GM21737 (cell line): ENCODE results near the gene CACNG8.
"Not testable (repeated sequence)": the region's sequence is repeated elsewhere in the genome, so short reads cannot be mapped to it uniquely, and the experiment has no call there.

Source experiments
- ATAC-seq: cut with Tn5 transposase; IDR thresholded peaks from one replicate; pipeline ENCODE4 v1.9.1; 2021; ENCODE audit warnings: mild to moderate bottlenecking, moderate library complexity; ENCODE audit not compliant: unreplicated experiment

CACNG8 gene

GRCh38 chr19:53962887-53963431 lies at the start of gene CACNG8:
TSS of gene CACNG8 (plus strand) at chr19:53962937.
- ATAC-seq = no peak

- no peak for ATAC-seq
Observed at GRCh38 chr19:53915000-53915399, 47.7 kb upstream of the CACNG8 start.

- ATAC-seq = no peak
Observed at GRCh38 chr19:53916004-53916403, 46.7 kb upstream of the CACNG8 start.

- no peak for ATAC-seq
Observed at GRCh38 chr19:53917356-53917755, 45.4 kb upstream of the CACNG8 start.

- ATAC-seq = no peak
Observed at GRCh38 chr19:53927739-53928138, 35.0 kb upstream of the CACNG8 start.

DNA sequence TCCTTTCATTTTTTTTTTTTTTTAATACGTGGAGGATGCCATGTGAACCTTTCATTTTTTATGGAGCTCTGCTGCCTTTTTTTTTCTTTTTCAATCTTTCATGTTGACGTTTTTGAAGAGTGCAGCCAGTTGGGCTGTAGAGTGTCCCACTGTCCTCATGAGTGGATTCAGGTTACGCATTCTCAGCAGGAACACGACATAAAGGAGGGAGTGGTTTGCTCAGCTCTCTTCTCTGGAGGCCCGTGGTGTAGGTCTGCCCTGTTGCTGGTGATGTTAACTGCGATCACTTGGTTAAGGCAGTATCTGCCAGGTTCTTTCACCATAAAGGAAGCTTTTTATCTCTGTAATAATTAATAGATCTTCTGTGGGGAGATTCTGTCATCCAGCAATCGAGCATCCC lies 26.7 kb upstream of the CACNG8 start:
- ATAC-seq = no peak

- ATAC-seq = no peak
Observed at GRCh38 chr19:53942001-53942786, 20.5 kb upstream of the CACNG8 start.

DNA sequence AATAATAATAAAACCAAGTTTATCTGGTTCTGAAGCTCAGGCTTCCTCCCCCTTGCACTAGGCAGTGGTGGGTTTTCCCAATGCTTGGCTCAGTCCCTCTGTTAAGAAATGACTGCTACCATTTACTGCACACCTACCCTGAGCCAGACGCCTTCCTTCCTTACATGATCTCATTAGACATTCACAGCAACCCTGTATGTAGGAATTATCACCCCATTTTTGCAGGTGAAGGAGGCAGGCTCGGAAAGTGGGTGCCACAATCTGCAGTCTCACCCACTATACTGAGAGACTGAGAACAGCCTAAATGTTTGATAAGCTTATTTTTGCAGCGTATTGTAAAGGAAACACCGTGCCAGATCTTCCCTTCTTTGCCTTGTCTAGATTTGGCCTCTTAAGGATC lies 18.3 kb upstream of the CACNG8 start:
- ATAC-seq = no peak

GRCh38 chr19:53944933-53945332 lies 17.8 kb upstream of the CACNG8 start:
- ATAC-seq = no peak

DNA sequence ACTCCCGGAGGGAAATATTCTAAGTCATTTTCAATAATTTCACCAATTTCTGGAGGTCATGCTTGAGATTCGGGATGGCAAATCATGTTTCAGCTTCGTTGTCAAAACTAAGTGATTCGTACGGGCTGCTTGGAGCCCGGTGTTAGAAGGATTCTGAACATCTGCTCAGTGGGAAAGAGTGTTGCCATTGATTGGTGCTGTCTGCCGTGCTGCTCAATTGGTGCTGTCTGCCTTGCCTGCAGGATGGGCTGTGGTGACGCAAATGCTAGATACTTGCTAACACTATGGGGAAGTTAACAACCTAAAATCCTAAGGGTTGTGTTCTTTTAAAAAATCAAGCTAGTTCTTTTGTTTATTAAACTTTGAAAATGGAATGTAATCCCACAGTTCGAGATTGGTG lies 17.3 kb upstream of the CACNG8 start:
- no peak for ATAC-seq

- no peak for ATAC-seq
Observed at GRCh38 chr19:53945998-53946397, 16.7 kb upstream of the CACNG8 start.

DNA sequence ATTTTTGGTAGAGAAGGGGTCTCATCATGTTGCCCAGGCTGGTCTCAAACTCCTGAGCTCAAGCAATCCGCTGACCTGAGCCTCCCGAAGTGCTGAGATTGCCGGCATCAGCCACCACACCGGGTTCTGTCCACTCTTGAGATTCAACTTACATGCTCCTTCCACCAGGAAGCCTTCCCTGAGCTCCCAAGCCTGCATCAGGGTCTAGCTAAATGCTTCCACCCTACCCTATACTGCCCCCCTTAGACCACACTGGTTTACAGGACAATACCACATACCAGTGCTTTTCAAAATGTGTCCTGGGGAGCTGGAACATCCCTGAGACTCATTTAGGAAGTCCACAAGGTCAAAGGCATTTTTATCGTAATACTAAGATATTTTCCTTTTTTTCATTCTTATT lies 15.1 kb upstream of the CACNG8 start:
- no peak for ATAC-seq

- ATAC-seq = not testable (repeated sequence)
Observed at GRCh38 chr19:53948611-53949010, 14.1 kb upstream of the CACNG8 start.

DNA sequence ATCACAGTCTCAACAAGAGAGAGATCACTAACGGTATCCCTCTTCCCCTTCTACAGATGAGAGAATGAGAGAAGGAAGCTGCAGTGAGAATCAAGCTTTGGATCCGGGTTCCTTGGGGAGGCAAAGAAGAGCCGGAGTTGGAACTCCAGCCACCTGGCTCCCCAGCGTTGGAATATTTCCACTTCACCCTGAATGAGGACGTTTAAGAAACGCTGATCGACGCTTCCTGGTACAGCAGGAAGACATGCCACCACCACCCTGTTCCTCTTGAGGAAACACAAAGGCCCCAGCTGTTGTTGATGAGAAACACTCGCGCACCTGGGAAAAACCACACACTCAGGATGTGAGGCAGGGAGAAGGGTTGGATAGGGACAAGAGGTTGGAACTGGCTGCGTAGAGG lies 11.3 kb upstream of the CACNG8 start:
- no peak for ATAC-seq

DNA sequence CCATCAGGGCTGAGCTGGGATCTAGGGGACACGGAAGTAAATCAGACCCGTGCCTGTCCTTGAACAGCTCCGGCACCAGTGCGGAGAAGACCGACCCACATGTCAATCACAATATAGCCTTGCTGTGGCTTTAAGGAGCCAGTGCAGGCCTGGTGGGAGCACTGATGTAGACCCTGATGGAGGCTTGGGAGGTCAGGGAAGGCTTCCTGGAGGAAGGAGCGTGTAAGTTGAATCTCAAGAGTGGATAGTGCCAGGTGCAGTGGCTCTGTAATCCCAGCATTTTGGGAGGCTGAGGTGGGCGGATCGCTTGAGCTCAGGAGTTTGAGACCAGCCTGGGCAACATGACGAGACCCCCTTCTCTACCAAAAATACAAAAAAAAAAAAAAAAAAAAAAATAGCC lies 10.8 kb upstream of the CACNG8 start:
- ATAC-seq = no peak

- ATAC-seq = no peak
Observed at GRCh38 chr19:53953383-53953782, 9.4 kb upstream of the CACNG8 start.

DNA sequence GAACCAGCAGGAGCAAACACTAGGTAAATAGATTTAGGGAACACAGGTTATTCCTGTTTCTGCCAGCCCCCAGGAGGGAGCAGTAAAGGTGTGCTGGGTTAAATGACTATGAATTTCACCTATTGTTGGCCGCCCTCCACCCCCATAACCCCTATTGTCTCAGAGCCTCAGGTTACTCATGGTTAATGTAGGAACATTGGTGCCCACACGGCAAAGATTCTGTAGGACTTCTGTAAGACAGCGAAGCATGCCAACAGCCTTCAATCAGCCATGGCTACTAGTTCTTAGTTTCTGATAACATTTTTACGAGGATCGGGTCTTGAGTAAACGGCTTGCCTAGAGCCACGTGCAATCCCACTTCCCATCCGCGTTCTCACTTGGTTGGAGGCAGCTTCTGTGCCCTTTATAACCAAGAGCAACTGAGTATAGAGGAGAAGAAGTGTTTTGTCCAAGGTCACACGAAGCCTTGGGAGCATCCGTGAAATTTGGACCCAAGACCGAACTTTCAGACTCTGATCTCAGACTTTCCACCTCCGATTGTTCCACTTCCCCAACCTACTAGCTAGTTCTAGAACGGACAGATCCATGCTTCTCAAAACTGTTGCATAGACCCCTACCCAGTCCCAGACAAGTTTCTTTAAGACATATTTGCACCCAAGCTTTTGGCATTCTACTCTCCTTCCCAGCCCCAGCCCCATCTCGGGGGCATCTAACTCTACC lies 5.1 kb upstream of the CACNG8 start:
- ATAC-seq = no peak

GRCh38 chr19:53958168-53958571 lies 4.6 kb upstream of the CACNG8 start:
- ATAC-seq = no peak

- ATAC-seq = no peak
Observed at GRCh38 chr19:53958823-53959757, 3.6 kb upstream of the CACNG8 start.

DNA sequence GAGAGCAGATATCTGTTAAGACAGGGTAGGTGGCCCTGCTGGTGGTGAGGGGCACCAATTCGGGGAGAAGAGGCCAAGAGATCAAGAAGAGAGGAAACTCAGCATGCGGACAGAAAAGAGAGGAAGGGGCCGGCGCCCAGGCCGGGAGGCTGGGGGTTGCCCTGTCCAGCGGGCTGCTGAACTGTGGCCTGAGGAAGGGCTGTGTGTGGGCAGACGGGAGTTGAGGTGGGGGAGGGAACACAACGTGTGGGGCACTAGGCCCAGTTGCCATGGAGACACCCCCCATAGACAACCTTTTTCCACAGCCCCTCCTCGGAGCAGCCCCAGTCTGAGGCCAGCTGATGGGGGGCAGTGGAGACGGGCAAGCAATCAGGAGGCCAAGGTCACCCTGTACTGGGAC lies 2.5 kb upstream of the CACNG8 start:
- no peak for ATAC-seq

- no peak for ATAC-seq
Observed at GRCh38 chr19:53960886-53961285, 1.9 kb upstream of the CACNG8 start.
